OCI-LY7 (cell line): ENCODE results near the gene POLDIP3. TPM values are rescaled to one million over a fixed set of nuclear protein-coding genes. Genes with fewer than 3 reads are reported as not detected.

Experiments
- BruUV-seq: library from RNA; stranded (reverse); fragments of 400-500 nt; replicated peaks from 2 replicates; lab custom pipeline; 2021; lab: Mats Ljungman, UMichigan
- CTCF ChIA-PET: fragments of 300-600 bp; sonication (Branson Sonifier 250); formaldehyde crosslinking; loops from one replicate; lab custom pipeline; 2022; ENCODE audit warnings: antibody characterized with exemption; ENCODE audit not compliant: unreplicated experiment; lab: Charles Lee
- POLR2A ChIA-PET: fragments of 300-600 bp; sonication (Branson Sonifier 250); formaldehyde crosslinking; loops from one replicate; lab custom pipeline; 2022; ENCODE audit warnings: antibody characterized with exemption; lab: Charles Lee
- DNase-seq: peaks from one replicate; pipeline ENCODE4 v3.0.0-alpha.2; 2015; ENCODE audit warnings: low spot score
- H2AFZ ChIP-seq: fragments of 200-600 bp; sonication (generic), shearing (Covaris generic); 2 replicates; pipeline ENCODE4 v1.6.1; 2014; ENCODE audit warnings: mild to moderate bottlenecking, antibody characterized with exemption, low read length, moderate library complexity
- H3K27ac ChIP-seq: fragments of 200-600 bp; sonication (generic); 2 replicates; pipeline ENCODE4 v1.5.1; 2014; ENCODE audit warnings: mixed run types, low read depth, mild to moderate bottlenecking, moderate library complexity, low read length, inconsistent platforms; ENCODE audit not compliant: poor library complexity, severe bottlenecking
- H3K36me3 ChIP-seq: fragments of 200-600 bp; sonication (generic); 2 replicates; pipeline ENCODE4 v1.6.1; 2014; ENCODE audit warnings: mild to moderate bottlenecking, antibody characterized with exemption, low read length, moderate library complexity, mixed read lengths; ENCODE audit not compliant: insufficient read depth
- H3K4me1 ChIP-seq: fragments of 200-600 bp; sonication (generic); 2 replicates; pipeline ENCODE4 v1.5.1; 2014; ENCODE audit warnings: mild to moderate bottlenecking, low read length; ENCODE audit not compliant: insufficient read depth, poor library complexity, severe bottlenecking
- H3K4me2 ChIP-seq: fragments of 200-600 bp; sonication (generic); 2 replicates; pipeline ENCODE4 v1.6.1; 2014; ENCODE audit warnings: mild to moderate bottlenecking, low read length
- H3K4me3 ChIP-seq: fragments of 200-600 bp; sonication (generic); 2 replicates; pipeline ENCODE4 v1.5.1; 2014; ENCODE audit warnings: mild to moderate bottlenecking, low read depth, low read length; ENCODE audit not compliant: poor library complexity, severe bottlenecking
- H3K79me2 ChIP-seq: fragments of 200-600 bp; sonication (generic); 2 replicates; pipeline ENCODE4 v1.6.1; 2016; ENCODE audit warnings: low read depth, mild to moderate bottlenecking, low read length, moderate library complexity, mixed read lengths; ENCODE audit not compliant: insufficient read depth
- H3K9me2 ChIP-seq: fragments of 200-600 bp; sonication (generic); 2 replicates; pipeline ENCODE4 v1.6.1; 2016; ENCODE audit warnings: mild to moderate bottlenecking, low read length, mixed read lengths; ENCODE audit not compliant: insufficient read depth
- H3K9me3 ChIP-seq: fragments of 200-600 bp; sonication (generic); 2 replicates; pipeline ENCODE4 v1.6.1; 2014; ENCODE audit warnings: mild to moderate bottlenecking, mixed run types, low read length, mixed read lengths
- H4K20me1 ChIP-seq: fragments of 200-600 bp; sonication (generic); 2 replicates; pipeline ENCODE4 v1.6.1; 2014; ENCODE audit warnings: mild to moderate bottlenecking, antibody characterized with exemption, low read length, moderate library complexity, mixed read lengths; ENCODE audit not compliant: insufficient read depth
- CTCF ChIP-seq: fragments of 200-600 bp; sonication (generic); conservative IDR thresholded peaks from 2 replicates; pipeline ENCODE4 v1.5.1; 2014; ENCODE audit warnings: mild to moderate bottlenecking, antibody characterized with exemption, low read length, moderate library complexity, mixed read lengths
- EZH2phosphoT487 ChIP-seq: fragments of 200-600 bp; sonication (generic); IDR thresholded peaks from 2 replicates; pipeline ENCODE4 v1.6.1; 2018; ENCODE audit warnings: low read depth, borderline replicate concordance, mild to moderate bottlenecking, mixed run types, antibody characterized with exemption, low read length, moderate library complexity, mixed read lengths
- intact Hi-C: fragments of 100-400 bp; cut with micrococcal nuclease; formaldehyde crosslinking; loops from one replicate; pipeline ENCODE4 v1.10.0; 2022; ENCODE audit not compliant: unreplicated experiment
- total RNA-seq, 2 experiments: library from RNA; depleted of rRNA in 1 of 2; stranded (reverse); fragments of >200 nt in 1 of 2; shearing (Covaris generic) in 1 of 2; gene quantifications; 2 replicates each; pipeline ENCODE4 v1.2.3, GENCODE V29; 2014 to 2022

The POLDIP3 gene
- total RNA-seq, 2 experiments from 2014 or later: 70.7 to 73.5 TPM

GRCh38 chr22:42642806-42643633 is 28.3 kb upstream of the POLDIP3 start:
- ChIA-PET CTCF (interaction anchor here (0.6 kb wide), 1 partner anchor 379 kb away, joined by 3 read pairs; no protein-coding TSS in a partner anchor), POLR2A (interaction anchor here (0.6 to 2.0 kb wide), 4 partner anchors 13 to 105 kb away, joined by 3 to 6 read pairs (median 4); no protein-coding TSS in a partner anchor)
- peaks cover 23% of the 10 kb centered on the region for H3K4me1 ChIP-seq
- BruUV-seq: no TSS peak
- H4K20me1 ChIP-seq: peaks cover 6% of the 10 kb centered on the region; the same call in 1 of the 2 replicates
- no peak for DNase-seq
- no peaks in the 10 kb centered on the region for H3K9me2 ChIP-seq
- H3K4me2 ChIP-seq: no peak overlapping the region
- TF ChIP-seq CTCF: no peak
- no peak for TF ChIP-seq EZH2phosphoT487
- H3K4me3 ChIP-seq: no peak overlapping the region
- H3K36me3 ChIP-seq: no peaks in the 10 kb centered on the region
- no peak overlapping the region for H3K27ac ChIP-seq
- no peaks in the 10 kb centered on the region for H3K9me3 ChIP-seq
- no peak overlapping the region for H2AFZ ChIP-seq
- intact Hi-C loops: no loop called here
- peaks cover 21% of the 10 kb centered on the region; the same call in 1 of the 2 replicates for H3K79me2 ChIP-seq

- intact Hi-C loops: no loop called here
- no peaks in the 10 kb centered on the region for H3K9me2 ChIP-seq
These were observed 27.2 kb upstream of the POLDIP3 start for GRCh38 chr22:42641801-42642413.

GRCh38 chr22:42639541-42640241 is 25.0 kb upstream of the POLDIP3 start:
- Histone ChIP-seq H3K36me3 (peaks cover 14% of the 10 kb centered on the region), H3K27ac (no peak overlapping the region), H2AFZ (no peak overlapping the region), H4K20me1 (no peaks in the 10 kb centered on the region), H3K9me2 (no peaks in the 10 kb centered on the region), H3K4me1 (no peaks in the 10 kb centered on the region), H3K79me2 (0 out of 2 replicates have a peak, but pooled peaks cover 7% of the 10 kb centered on the region), H3K4me3 (no peak overlapping the region), H3K9me3 (no peaks in the 10 kb centered on the region), H3K4me2 (no peak overlapping the region)
- ChIA-PET POLR2A (no interaction called here), CTCF (interaction anchor here (0.5 kb wide), 1 partner anchor 184 kb away, joined by 3 read pairs; no protein-coding TSS in a partner anchor)
- no TSS peak for BruUV-seq
- TF ChIP-seq CTCF (no peak), EZH2phosphoT487 (no peak)
- no peak for DNase-seq
- intact Hi-C loops: no loop called here

More at GRCh38 chr22:42641801-42642413, 27.2 kb upstream of the POLDIP3 start:
- Histone ChIP-seq H3K4me2 (no peak overlapping the region), H3K4me1 (peaks cover 12% of the 10 kb centered on the region), H3K9me3 (no peaks in the 10 kb centered on the region), H3K79me2 (0 out of 2 replicates have a peak, but pooled peaks cover 14% of the 10 kb centered on the region), H4K20me1 (peaks cover 6% of the 10 kb centered on the region; the same call in 1 of the 2 replicates), H3K4me3 (no peak overlapping the region), H2AFZ (no peak overlapping the region), H3K27ac (no peak overlapping the region), H3K36me3 (no peaks in the 10 kb centered on the region)
- ChIA-PET CTCF (no interaction called here), POLR2A (interaction anchor here (0.6 to 0.8 kb wide), 3 partner anchors 14 to 173 kb away, joined by 3 to 4 read pairs (median 3); partner anchors contain the start of gene A4GALT)
- BruUV-seq: no TSS peak
- no peak for TF ChIP-seq EZH2phosphoT487
- DNase-seq: no peak
